SK-N-SH treated with all-trans-retinoic acid at 6 μM for 48 hours (cell line): ENCODE results near the gene GRAMD2B.
A peak's percentile ranks its signal among the peaks of the same experiment; 100 is the strongest.
"Not testable (repeated sequence)": the region's sequence is repeated elsewhere in the genome, so short reads cannot be mapped to it uniquely, and the experiment has no call there.

Experiments used
- ATAC-seq: fragments of 200-7000 bp; cut with Tn5 transposase; 3 replicates; pipeline ENCODE4 v1.9.1; 2020; ENCODE audit warnings: mild to moderate bottlenecking, moderate library complexity
- BACH2 ChIP-seq: fragments of 250-450 bp; sonication (Bioruptor Pico); IDR thresholded peaks from 2 replicates; pipeline ENCODE4 v1.9.0; 2021; ENCODE audit warnings: mild to moderate bottlenecking, borderline replicate concordance
- CSDC2 ChIP-seq: fragments of 250-450 bp; sonication (Bioruptor Pico); IDR thresholded peaks from 2 replicates; pipeline ENCODE4 v1.5.0; 2020; ENCODE audit warnings: mild to moderate bottlenecking, moderate library complexity
- ESRRG ChIP-seq: fragments of 250-450 bp; sonication (Bioruptor Pico); IDR thresholded peaks from 2 replicates; pipeline ENCODE4 v1.6.1; 2021; ENCODE audit warnings: mild to moderate bottlenecking
- ISL1 ChIP-seq: fragments of 250-450 bp; sonication (Bioruptor Pico); IDR thresholded peaks from 2 replicates; pipeline ENCODE4 v2.1.2; 2022; ENCODE audit warnings: mild to moderate bottlenecking, moderate library complexity
- OSR1 ChIP-seq: fragments of 250-450 bp; sonication (Bioruptor Pico); IDR thresholded peaks from 2 replicates; pipeline ENCODE4 v1.8.0; 2022; ENCODE audit warnings: moderate library complexity, mild to moderate bottlenecking, inconsistent platforms
- TCF4 ChIP-seq: fragments of 250-450 bp; sonication (Bioruptor Pico); IDR thresholded peaks from 2 replicates; pipeline ENCODE4 v1.8.0; 2021; ENCODE audit warnings: mild to moderate bottlenecking, moderate library complexity, borderline replicate concordance
- ZC3H10 ChIP-seq: fragments of 250-450 bp; sonication (Bioruptor Pico); IDR thresholded peaks from 2 replicates; pipeline ENCODE4 v1.5.1; 2021; ENCODE audit warnings: mild to moderate bottlenecking, moderate library complexity
- ZFP30 ChIP-seq: fragments of 450-650 bp; formaldehyde crosslinking; IDR thresholded peaks from 2 replicates; pipeline ENCODE4 v1.5.0; 2022; ENCODE audit warnings: mild to moderate bottlenecking, moderate library complexity
- ZNF565 ChIP-seq: fragments of 450-650 bp; formaldehyde crosslinking; conservative IDR thresholded peaks from 2 replicates; pipeline ENCODE4 v1.5.0; 2020; ENCODE audit warnings: low read depth, mild to moderate bottlenecking, moderate library complexity
- ZNF70 ChIP-seq: fragments of 450-650 bp; formaldehyde crosslinking; IDR thresholded peaks from 2 replicates; pipeline ENCODE4 v1.5.0; 2020; ENCODE audit warnings: mild to moderate bottlenecking, moderate library complexity
- ZNF8 ChIP-seq: fragments of 450-650 bp; formaldehyde crosslinking; IDR thresholded peaks from 2 replicates; pipeline ENCODE4 v1.5.0; 2020; ENCODE audit warnings: mild to moderate bottlenecking, moderate library complexity
- TF ChIP-seq, protein P1 (sequence below): fragments of 250-450 bp; sonication (Bioruptor Pico); IDR thresholded peaks from 2 replicates; pipeline ENCODE4 v1.5.0; 2020; ENCODE audit warnings: mild to moderate bottlenecking, moderate library complexity
- TF ChIP-seq, protein P2 (sequence below): fragments of 250-450 bp; sonication (Bioruptor Pico); IDR thresholded peaks from 2 replicates; pipeline ENCODE4 v1.8.0; 2021; ENCODE audit warnings: low read depth, mild to moderate bottlenecking, moderate library complexity, borderline replicate concordance
- TF ChIP-seq, protein P3 (sequence below): fragments of 250-450 bp; sonication (Bioruptor Pico); IDR thresholded peaks from 2 replicates; pipeline ENCODE4 v1.5.1; 2021; ENCODE audit warnings: mild to moderate bottlenecking, moderate library complexity

Gene GRAMD2B

DNA sequence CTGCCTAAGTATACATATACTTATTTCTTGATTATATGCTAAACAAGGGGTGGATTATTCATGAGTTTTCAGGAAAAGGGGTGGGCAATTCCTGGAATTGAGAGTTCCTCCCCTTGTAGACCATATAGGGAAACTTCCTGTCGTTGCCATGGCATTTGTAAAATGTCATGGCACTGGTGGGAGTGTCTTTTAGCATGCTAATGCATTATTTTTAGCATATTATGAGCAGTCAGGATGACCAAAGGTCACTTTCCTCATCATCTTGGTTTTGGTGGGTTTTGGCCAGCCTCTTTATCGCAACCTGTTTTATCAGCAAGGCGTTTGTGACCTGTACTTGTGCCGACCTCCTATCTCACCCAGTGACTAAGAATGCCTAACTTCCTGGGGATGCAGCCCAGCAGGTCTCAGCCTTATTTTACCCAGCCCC lies 90.9 kb downstream of the GRAMD2B start:
- no peak for TF ChIP-seq ZNF8 (CRISPR knock-in tag)
- no peak for ATAC-seq

DNA sequence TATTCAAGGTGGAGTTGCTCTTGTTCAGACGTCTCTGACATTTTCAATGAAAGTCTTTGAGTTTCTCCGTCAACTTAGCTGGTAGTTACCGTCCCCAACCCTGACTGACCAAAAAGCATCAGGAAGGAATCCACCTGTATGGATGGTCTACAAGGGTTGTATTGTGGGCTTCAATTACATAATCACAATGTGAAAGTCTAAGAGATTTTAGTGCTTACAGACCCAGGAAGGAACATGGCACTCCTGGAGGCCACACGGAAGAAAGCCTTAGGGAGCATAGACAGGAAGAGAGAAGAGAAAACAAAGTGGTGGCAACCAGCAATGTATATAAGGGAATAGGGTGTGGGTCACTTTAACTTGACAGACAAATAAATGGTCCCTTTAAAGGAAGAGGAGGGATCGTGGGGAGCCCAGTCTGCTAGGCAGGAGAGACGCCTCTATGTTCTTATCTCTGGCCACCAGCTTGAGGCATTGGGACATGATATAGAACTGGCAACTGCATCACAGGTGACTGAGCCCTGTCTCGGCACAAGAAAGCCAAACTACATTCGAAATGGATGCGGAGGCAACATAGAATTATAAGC lies 91.4 kb downstream of the GRAMD2B start:
- TF ChIP-seq, protein P1, sequence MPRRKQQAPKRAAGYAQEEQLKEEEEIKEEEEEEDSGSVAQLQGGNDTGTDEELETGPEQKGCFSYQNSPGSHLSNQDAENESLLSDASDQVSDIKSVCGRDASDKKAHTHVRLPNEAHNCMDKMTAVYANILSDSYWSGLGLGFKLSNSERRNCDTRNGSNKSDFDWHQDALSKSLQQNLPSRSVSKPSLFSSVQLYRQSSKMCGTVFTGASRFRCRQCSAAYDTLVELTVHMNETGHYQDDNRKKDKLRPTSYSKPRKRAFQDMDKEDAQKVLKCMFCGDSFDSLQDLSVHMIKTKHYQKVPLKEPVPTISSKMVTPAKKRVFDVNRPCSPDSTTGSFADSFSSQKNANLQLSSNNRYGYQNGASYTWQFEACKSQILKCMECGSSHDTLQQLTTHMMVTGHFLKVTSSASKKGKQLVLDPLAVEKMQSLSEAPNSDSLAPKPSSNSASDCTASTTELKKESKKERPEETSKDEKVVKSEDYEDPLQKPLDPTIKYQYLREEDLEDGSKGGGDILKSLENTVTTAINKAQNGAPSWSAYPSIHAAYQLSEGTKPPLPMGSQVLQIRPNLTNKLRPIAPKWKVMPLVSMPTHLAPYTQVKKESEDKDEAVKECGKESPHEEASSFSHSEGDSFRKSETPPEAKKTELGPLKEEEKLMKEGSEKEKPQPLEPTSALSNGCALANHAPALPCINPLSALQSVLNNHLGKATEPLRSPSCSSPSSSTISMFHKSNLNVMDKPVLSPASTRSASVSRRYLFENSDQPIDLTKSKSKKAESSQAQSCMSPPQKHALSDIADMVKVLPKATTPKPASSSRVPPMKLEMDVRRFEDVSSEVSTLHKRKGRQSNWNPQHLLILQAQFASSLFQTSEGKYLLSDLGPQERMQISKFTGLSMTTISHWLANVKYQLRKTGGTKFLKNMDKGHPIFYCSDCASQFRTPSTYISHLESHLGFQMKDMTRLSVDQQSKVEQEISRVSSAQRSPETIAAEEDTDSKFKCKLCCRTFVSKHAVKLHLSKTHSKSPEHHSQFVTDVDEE: no peak
- TF ChIP-seq OSR1 (CRISPR knock-in tag) (no peak), ISL1 (no peak), CSDC2 (no peak), ZNF565 (CRISPR knock-in tag) (no peak)
- TF ChIP-seq, protein P2, sequence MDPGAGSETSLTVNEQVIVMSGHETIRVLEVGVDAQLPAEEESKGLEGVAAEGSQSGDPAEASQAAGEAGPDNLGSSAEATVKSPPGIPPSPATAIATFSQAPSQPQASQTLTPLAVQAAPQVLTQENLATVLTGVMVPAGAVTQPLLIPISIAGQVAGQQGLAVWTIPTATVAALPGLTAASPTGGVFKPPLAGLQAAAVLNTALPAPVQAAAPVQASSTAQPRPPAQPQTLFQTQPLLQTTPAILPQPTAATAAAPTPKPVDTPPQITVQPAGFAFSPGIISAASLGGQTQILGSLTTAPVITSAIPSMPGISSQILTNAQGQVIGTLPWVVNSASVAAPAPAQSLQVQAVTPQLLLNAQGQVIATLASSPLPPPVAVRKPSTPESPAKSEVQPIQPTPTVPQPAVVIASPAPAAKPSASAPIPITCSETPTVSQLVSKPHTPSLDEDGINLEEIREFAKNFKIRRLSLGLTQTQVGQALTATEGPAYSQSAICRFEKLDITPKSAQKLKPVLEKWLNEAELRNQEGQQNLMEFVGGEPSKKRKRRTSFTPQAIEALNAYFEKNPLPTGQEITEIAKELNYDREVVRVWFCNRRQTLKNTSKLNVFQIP: no peak
- TF ChIP-seq, protein P3, sequence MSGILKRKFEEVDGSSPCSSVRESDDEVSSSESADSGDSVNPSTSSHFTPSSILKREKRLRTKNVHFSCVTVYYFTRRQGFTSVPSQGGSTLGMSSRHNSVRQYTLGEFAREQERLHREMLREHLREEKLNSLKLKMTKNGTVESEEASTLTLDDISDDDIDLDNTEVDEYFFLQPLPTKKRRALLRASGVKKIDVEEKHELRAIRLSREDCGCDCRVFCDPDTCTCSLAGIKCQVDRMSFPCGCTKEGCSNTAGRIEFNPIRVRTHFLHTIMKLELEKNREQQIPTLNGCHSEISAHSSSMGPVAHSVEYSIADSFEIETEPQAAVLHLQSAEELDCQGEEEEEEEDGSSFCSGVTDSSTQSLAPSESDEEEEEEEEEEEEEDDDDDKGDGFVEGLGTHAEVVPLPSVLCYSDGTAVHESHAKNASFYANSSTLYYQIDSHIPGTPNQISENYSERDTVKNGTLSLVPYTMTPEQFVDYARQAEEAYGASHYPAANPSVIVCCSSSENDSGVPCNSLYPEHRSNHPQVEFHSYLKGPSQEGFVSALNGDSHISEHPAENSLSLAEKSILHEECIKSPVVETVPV (CRISPR knock-in tag): no peak
- no peak for ATAC-seq

DNA sequence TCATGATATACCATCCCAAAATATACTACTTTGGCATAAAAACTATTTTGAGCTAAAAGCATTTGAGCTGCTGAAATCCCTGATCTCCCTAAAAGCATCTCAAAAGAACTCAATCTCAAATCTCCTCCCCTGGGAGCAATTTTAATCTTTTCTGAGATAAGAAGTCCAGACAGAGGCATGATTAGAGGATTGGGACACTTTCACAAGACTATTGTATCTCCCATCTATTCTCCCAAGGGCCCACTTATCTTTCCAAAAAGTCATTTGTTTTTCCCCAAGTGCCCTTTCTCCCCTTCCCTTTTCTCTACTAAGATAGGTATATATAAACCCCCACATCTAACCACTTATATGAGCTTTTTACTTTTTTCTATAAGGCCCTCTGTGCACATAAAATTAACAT lies 92.1 kb downstream of the GRAMD2B start:
- TF ChIP-seq BACH2 (CRISPR knock-in tag): no peak
- peak; percentile 76 for TF ChIP-seq ISL1
- no peak for TF ChIP-seq ZNF70 (CRISPR knock-in tag)
- no peak for TF ChIP-seq OSR1 (CRISPR knock-in tag)
- no peak for ATAC-seq

DNA sequence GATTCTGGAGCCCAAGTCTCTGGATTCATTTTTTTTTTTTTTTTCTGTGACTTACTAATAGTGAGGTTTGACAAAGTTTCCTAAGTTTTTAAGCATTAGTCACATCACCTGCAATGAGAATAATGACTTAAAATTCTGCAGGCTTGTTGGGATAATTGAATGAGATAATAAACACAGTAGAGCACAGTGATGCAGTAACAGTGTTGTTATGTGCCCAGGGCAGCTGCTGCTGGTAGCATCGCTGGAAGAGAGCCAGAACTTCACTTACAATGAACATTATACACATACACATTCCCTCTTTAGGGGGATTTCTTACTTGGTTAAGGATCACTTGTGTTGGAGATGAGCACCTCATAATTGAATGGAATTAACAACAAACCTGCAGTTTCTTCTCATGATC lies 92.9 kb downstream of the GRAMD2B start:
- ATAC-seq: peak; percentile 87
- TF ChIP-seq ISL1: peak; percentile 87
- TF ChIP-seq ESRRG: no peak
- no peak for TF ChIP-seq ZFP30
- TF ChIP-seq, all 23 proteins: peak for 1

DNA sequence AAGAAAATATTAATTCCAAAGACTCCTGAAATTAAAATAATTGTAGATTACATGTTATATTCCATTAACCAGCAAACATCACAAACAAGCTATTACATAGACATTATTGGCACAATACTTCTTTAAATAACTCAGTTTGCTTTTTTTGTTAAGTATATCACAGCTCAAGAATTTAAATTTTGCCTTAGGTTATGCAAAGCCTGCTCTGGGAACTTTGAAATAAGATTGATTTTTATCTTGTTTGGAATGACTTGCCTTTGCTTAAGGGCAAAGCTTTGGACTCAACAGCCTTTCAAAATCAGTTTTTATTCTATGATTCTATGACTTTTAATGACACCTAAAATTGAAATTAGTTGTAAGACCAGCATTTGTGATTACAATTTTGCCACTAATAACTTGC lies 93.6 kb downstream of the GRAMD2B start:
- ATAC-seq: no peak
- TF ChIP-seq ZNF8 (CRISPR knock-in tag): no peak
- no peak for TF ChIP-seq ZFP30
- TF ChIP-seq ISL1: peak; percentile 22; the same call in 1 of the 2 replicates
- TF ChIP-seq TCF4 (CRISPR knock-in tag): no peak
- TF ChIP-seq, all 23 proteins: peak for 1

DNA sequence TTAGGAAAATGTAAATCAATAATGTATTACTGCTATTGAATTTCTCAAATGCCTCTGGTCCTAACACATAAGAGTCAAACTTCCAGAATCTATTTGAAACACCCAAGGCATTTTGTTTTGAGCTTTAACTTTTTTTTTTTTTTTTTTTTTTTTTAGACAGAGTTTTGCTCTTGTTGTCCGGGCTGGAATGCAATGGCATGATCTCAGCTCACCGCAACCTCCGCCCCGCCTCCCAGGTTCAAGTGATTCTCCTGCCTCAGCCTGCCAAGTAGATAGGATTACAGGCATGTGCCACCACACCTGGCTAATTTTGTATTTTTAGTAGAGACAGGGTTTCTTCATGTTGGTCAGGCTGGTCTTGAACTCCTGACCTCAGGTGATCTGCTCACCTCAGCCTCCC lies 96.0 kb downstream of the GRAMD2B start:
- ATAC-seq: not testable (repeated sequence)

DNA sequence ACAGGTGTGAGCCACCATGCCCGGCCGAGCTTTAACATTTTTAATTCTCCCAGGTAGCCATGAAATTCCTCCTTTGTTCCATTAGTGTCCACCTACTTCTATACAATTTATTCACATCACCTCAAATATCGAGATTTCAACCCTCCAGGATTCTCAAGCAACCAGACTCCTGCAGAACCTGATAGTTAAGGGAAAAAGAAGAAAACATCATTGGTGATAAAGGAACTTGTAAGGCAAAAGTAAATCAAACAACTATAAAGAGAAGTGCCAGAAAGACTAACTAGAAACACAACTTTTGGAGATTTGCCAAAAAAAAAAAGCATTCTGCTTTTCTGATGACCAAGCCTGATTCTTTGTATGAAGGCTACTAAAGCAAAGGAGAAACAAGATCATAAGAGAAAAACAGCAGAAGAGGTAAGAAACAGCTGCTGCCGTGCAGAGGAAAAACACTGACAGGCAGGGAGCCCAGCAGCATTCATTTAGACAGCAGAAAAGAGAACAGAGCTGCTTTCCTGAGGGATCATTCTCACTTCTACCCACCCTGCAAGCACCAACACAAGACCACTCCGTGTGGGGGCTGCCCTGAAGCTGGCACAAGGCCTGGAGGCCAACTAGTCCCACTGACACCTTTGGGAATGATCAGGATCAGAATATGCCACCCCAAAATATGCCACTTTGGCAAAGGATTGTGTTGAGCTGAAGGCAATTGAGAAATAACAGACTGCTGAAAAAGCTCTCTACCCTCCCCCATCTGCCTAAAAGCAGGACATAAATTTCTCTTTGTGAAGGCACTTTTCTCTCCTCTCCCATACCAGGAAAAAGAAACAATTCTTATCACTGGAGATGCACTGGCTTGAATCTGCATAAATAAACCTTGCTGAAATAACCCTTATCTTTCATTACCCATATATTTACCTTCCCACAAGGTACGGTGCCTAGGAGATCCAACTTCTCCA lies 96.7 kb downstream of the GRAMD2B start:
- peak; percentile 72 for ATAC-seq
- TF ChIP-seq ZC3H10 (CRISPR knock-in tag): no peak
- TF ChIP-seq, protein P1: peak; percentile 53; the same call in 1 of the 2 replicates
- TF ChIP-seq ZNF8 (CRISPR knock-in tag): no peak
- TF ChIP-seq, protein P3 (CRISPR knock-in tag): no peak
- TF ChIP-seq ISL1: peak; percentile 94
